Neural cell (in vitro differentiated cells): ENCODE data around the gene PRRT1B. TPM values are rescaled to one million over a fixed set of nuclear protein-coding genes. Genes with fewer than 3 reads are reported as not detected.

Experiments
- H2AFZ ChIP-seq: fragments of 200-600, 300-800 bp; sonication (generic), shearing (Covaris generic); 2 replicates; pipeline ENCODE4 v1.6.0; 2014; ENCODE audit warnings: low read depth, mild to moderate bottlenecking, antibody characterized with exemption, low read length, moderate library complexity
- H3F3A ChIP-seq: fragments of 200-600 bp; shearing (Covaris generic); 2 replicates; pipeline ENCODE4 v1.6.1; 2016; ENCODE audit warnings: mild to moderate bottlenecking, moderate library complexity, mixed read lengths, antibody characterized with exemption, low read length; ENCODE audit not compliant: insufficient read depth, poor library complexity, severe bottlenecking
- H3K27ac ChIP-seq: fragments of 200-600, 300-800 bp; sonication (generic), shearing (Covaris generic); 2 replicates; pipeline ENCODE4 v1.5.1; 2014; ENCODE audit warnings: mild to moderate bottlenecking, low read length, moderate library complexity
- H3K27me3 ChIP-seq: fragments of 300-800, 200-600 bp; sonication (generic), shearing (Covaris generic); 2 replicates; pipeline ENCODE4 v1.6.0; 2014; ENCODE audit warnings: mild to moderate bottlenecking, low read depth, low read length, moderate library complexity; ENCODE audit not compliant: insufficient read depth
- H3K36me3 ChIP-seq: fragments of 300-800, 200-600 bp; sonication (generic), shearing (Covaris generic); 2 replicates; pipeline ENCODE4 v1.5.1; 2014; ENCODE audit warnings: mild to moderate bottlenecking, antibody characterized with exemption, low read length, moderate library complexity; ENCODE audit not compliant: insufficient read depth
- H3K4me2 ChIP-seq: fragments of 300-800, 200-600 bp; sonication (generic), shearing (Covaris generic); 2 replicates; pipeline ENCODE4 v1.6.0; 2014; ENCODE audit warnings: mild to moderate bottlenecking, low read length
- H3K4me3 ChIP-seq: fragments of 300-800, 200-600 bp; sonication (generic), shearing (Covaris generic); 2 replicates; pipeline ENCODE4 v1.5.1; 2014; ENCODE audit warnings: mild to moderate bottlenecking, low read length, moderate library complexity
- H3K79me2 ChIP-seq: fragments of 200-600 bp; shearing (Covaris generic); replicated peaks from 2 replicates; pipeline ENCODE4 v1.6.0; 2014; ENCODE audit warnings: mild to moderate bottlenecking, low read length, moderate library complexity; ENCODE audit not compliant: insufficient read depth
- H3K9ac ChIP-seq: fragments of 300-800, 200-600 bp; sonication (generic), shearing (Covaris generic); 2 replicates; pipeline ENCODE4 v1.6.1; 2016; ENCODE audit warnings: mild to moderate bottlenecking, low read length, mixed read lengths
- H3K9me2 ChIP-seq: fragments of 200-600 bp; shearing (Covaris generic); 2 replicates; pipeline ENCODE4 v1.6.1; 2016; ENCODE audit warnings: mild to moderate bottlenecking, low read length, mixed read lengths; ENCODE audit not compliant: insufficient read depth
- H3K9me3 ChIP-seq: fragments of 200-600, 300-800 bp; sonication (generic), shearing (Covaris generic); 2 replicates; pipeline ENCODE4 v1.6.1; 2016; ENCODE audit warnings: mild to moderate bottlenecking, mixed run types, low read length, moderate library complexity, mixed read lengths
- H4K20me1 ChIP-seq: fragments of 200-600 bp; shearing (Covaris generic); 2 replicates; pipeline ENCODE4 v1.6.1; 2016; ENCODE audit warnings: mild to moderate bottlenecking, mixed run types; ENCODE audit not compliant: insufficient read depth
- EP300 ChIP-seq: fragments of 450-650 bp; conservative IDR thresholded peaks from 2 replicates; pipeline ENCODE4 v1.6.1; 2014; ENCODE audit warnings: antibody characterized with exemption, mild to moderate bottlenecking, moderate library complexity; ENCODE audit not compliant: poor library complexity, severe bottlenecking
- EZH2 ChIP-seq: fragments of 200-600, 300-800 bp; shearing (Covaris generic), sonication (generic); IDR thresholded peaks from 2 replicates; pipeline ENCODE4 v1.6.1; 2014; ENCODE audit warnings: antibody characterized with exemption, low read length, borderline replicate concordance, mild to moderate bottlenecking; ENCODE audit not compliant: insufficient read depth, poor library complexity, severe bottlenecking
- MXI1 ChIP-seq: fragments of 450-650 bp; conservative IDR thresholded peaks from 2 replicates; pipeline ENCODE4 v1.6.1; 2014; ENCODE audit warnings: antibody characterized with exemption, mild to moderate bottlenecking; ENCODE audit not compliant: poor library complexity, severe bottlenecking
- POLR2AphosphoS5 ChIP-seq: IDR thresholded peaks from 2 replicates; pipeline ENCODE4 v1.6.1; 2012
- RAD21 ChIP-seq: fragments of 450-650 bp; conservative IDR thresholded peaks from 2 replicates; pipeline ENCODE4 v1.6.1; 2014; ENCODE audit warnings: antibody characterized with exemption, mild to moderate bottlenecking, moderate library complexity
- SMC3 ChIP-seq: fragments of 450-650 bp; conservative IDR thresholded peaks from 2 replicates; pipeline ENCODE4 v1.6.1; 2014; ENCODE audit warnings: antibody characterized with exemption, mild to moderate bottlenecking, moderate library complexity; ENCODE audit not compliant: poor library complexity
- TAF1 ChIP-seq: IDR thresholded peaks from 2 replicates; pipeline ENCODE4 v1.6.1; 2012; ENCODE audit warnings: low read depth
- polyA plus RNA-seq: library from polyadenylated mRNA; depleted of rRNA; stranded (reverse); fragments of >200 nt; gene quantifications from 2 replicates; pipeline ENCODE4 v1.2.3, GENCODE V29; 2014
- TF ChIP-seq, protein P1 (sequence below): IDR thresholded peaks from 2 replicates; pipeline ENCODE4 v1.6.1; 2012; ENCODE audit warnings: borderline replicate concordance
- TF ChIP-seq, protein P2 (sequence below): fragments of 450-650 bp; IDR thresholded peaks from 2 replicates; pipeline ENCODE4 v1.5.1; 2014; ENCODE audit warnings: antibody characterized with exemption, mild to moderate bottlenecking, moderate library complexity; ENCODE audit not compliant: poor library complexity, severe bottlenecking

Gene PRRT1B
- polyA plus RNA-seq, 1 donor from 2014 or later: not detected

DNA sequence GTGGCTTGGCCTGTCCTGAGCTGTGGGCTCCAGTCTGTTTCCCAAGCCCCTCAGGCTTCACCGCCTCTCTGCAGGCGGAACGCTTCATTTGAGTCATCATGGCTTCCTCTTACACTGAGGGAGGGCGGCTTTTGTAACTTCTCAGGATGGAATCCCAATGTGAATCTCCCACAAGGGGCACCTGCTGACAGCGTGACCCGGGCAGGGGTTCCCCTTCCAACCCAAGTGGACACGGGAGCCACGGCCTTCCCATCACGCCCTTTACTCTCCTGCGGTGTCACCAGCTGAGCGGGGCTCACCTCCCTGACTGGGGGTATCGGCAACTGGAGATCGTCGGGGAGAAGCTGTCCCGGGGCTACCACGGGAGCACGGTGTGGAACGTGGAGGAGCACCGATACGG, 26.8 kb upstream of the PRRT1B start:
- H3K27ac ChIP-seq: no peak overlapping the region
- H3K79me2 ChIP-seq: no peaks in the 10 kb centered on the region
- H3K9me2 ChIP-seq: no peaks in the 10 kb centered on the region
- no peak overlapping the region for H2AFZ ChIP-seq
- no peak overlapping the region for H3K4me2 ChIP-seq
- no peaks in the 10 kb centered on the region for H3K27me3 ChIP-seq
- no peaks in the 10 kb centered on the region for H4K20me1 ChIP-seq
- no peaks in the 10 kb centered on the region for H3K9me3 ChIP-seq
- no peaks in the 10 kb centered on the region for H3F3A ChIP-seq
- no peak overlapping the region for H3K4me3 ChIP-seq
- peaks cover 11% of the 10 kb centered on the region for H3K36me3 ChIP-seq
- TF ChIP-seq POLR2AphosphoS5: no peak
- TF ChIP-seq, protein P1, sequence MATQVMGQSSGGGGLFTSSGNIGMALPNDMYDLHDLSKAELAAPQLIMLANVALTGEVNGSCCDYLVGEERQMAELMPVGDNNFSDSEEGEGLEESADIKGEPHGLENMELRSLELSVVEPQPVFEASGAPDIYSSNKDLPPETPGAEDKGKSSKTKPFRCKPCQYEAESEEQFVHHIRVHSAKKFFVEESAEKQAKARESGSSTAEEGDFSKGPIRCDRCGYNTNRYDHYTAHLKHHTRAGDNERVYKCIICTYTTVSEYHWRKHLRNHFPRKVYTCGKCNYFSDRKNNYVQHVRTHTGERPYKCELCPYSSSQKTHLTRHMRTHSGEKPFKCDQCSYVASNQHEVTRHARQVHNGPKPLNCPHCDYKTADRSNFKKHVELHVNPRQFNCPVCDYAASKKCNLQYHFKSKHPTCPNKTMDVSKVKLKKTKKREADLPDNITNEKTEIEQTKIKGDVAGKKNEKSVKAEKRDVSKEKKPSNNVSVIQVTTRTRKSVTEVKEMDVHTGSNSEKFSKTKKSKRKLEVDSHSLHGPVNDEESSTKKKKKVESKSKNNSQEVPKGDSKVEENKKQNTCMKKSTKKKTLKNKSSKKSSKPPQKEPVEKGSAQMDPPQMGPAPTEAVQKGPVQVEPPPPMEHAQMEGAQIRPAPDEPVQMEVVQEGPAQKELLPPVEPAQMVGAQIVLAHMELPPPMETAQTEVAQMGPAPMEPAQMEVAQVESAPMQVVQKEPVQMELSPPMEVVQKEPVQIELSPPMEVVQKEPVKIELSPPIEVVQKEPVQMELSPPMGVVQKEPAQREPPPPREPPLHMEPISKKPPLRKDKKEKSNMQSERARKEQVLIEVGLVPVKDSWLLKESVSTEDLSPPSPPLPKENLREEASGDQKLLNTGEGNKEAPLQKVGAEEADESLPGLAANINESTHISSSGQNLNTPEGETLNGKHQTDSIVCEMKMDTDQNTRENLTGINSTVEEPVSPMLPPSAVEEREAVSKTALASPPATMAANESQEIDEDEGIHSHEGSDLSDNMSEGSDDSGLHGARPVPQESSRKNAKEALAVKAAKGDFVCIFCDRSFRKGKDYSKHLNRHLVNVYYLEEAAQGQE: no peak
- no peak for TF ChIP-seq EP300
- no peak for TF ChIP-seq RAD21
- no peak for TF ChIP-seq TAF1
- no peak for TF ChIP-seq SMC3
- TF ChIP-seq, protein P2, sequence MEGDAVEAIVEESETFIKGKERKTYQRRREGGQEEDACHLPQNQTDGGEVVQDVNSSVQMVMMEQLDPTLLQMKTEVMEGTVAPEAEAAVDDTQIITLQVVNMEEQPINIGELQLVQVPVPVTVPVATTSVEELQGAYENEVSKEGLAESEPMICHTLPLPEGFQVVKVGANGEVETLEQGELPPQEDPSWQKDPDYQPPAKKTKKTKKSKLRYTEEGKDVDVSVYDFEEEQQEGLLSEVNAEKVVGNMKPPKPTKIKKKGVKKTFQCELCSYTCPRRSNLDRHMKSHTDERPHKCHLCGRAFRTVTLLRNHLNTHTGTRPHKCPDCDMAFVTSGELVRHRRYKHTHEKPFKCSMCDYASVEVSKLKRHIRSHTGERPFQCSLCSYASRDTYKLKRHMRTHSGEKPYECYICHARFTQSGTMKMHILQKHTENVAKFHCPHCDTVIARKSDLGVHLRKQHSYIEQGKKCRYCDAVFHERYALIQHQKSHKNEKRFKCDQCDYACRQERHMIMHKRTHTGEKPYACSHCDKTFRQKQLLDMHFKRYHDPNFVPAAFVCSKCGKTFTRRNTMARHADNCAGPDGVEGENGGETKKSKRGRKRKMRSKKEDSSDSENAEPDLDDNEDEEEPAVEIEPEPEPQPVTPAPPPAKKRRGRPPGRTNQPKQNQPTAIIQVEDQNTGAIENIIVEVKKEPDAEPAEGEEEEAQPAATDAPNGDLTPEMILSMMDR: no peak
- no peak overlapping the region for H3K9ac ChIP-seq

GRCh38 chr9:131520503-131520902, 24.8 kb upstream of the PRRT1B start:
- H3K4me3 ChIP-seq: no peak overlapping the region
- peaks cover 11% of the 10 kb centered on the region for H3K36me3 ChIP-seq
- no peaks in the 10 kb centered on the region for H3K79me2 ChIP-seq
- H3K9me3 ChIP-seq: no peaks in the 10 kb centered on the region
- no peaks in the 10 kb centered on the region for H3K9me2 ChIP-seq
- no peak for TF ChIP-seq SMC3
- TF ChIP-seq TAF1: no peak
- TF ChIP-seq EP300: no peak
- TF ChIP-seq RAD21: no peak
- H3K27ac ChIP-seq: no peak overlapping the region
- H4K20me1 ChIP-seq: no peaks in the 10 kb centered on the region
- no peaks in the 10 kb centered on the region for H3F3A ChIP-seq
- no peaks in the 10 kb centered on the region for H3K27me3 ChIP-seq
- no peak overlapping the region for H3K4me2 ChIP-seq
- H2AFZ ChIP-seq: no peak overlapping the region
- no peak overlapping the region for H3K9ac ChIP-seq

DNA sequence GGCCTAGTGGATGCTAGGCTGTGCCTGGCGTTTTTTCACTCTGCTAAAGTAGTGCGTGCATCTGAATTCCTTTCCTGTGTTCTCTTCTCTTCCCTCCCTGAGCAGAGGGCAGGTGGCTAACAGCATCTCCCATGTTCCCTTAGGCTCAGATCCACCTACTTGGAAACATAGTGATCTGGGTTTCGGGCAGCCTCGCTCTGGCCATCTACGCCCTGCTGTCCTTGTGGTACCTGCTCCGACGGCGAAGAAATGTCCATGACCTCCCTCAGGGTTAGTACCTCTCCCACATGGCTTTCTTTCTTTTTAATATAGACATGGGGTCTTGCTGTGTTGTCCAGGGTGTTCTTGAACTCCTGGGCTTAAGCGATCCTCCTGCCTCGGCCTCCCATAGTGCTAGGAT, 24.1 kb upstream of the PRRT1B start:
- no peak overlapping the region for H3K4me3 ChIP-seq
- no peak overlapping the region for H3K9ac ChIP-seq
- H3K79me2 ChIP-seq: no peaks in the 10 kb centered on the region
- H3K27ac ChIP-seq: no peak overlapping the region
- H3K9me3 ChIP-seq: no peaks in the 10 kb centered on the region
- H3K36me3 ChIP-seq: peaks cover 9% of the 10 kb centered on the region
- H3K9me2 ChIP-seq: no peaks in the 10 kb centered on the region
- no peaks in the 10 kb centered on the region for H3F3A ChIP-seq
- no peak overlapping the region for H3K4me2 ChIP-seq
- TF ChIP-seq TAF1 (no peak), RAD21 (no peak), EP300 (no peak), POLR2AphosphoS5 (no peak), MXI1 (no peak), EZH2 (no peak), SMC3 (no peak)
- TF ChIP-seq, protein P2: no peak
- TF ChIP-seq, protein P1: no peak
- H2AFZ ChIP-seq: no peak overlapping the region
- no peaks in the 10 kb centered on the region for H4K20me1 ChIP-seq
- no peaks in the 10 kb centered on the region for H3K27me3 ChIP-seq
